Vagina (tissue), 2 donors: ENCODE measurements around the gene ZAR1L. TPM values are rescaled to one million over a fixed set of nuclear protein-coding genes. Genes with fewer than 3 reads are reported as not detected.
A peak's percentile ranks its signal among the peaks of the same experiment; 100 is the strongest.

Source experiments
- DNase-seq, 2 donors: peaks; one replicate each; pipeline ENCODE4 v3.0.0-alpha.2; 2017; ENCODE audit errors: extremely low spot score in 2 of 2
- H3K27ac ChIP-seq: fragments of 200-600 bp; sonication (generic); one replicate; pipeline ENCODE4 v1.5.1; 2019
- H3K27me3 ChIP-seq: fragments of 200-600 bp; sonication (generic); one replicate; pipeline ENCODE4 v1.5.1; 2019
- H3K36me3 ChIP-seq, 2 donors: fragments of 200-600 bp; sonication (generic); one replicate each; pipeline ENCODE4 v1.5.1; 2017 to 2019
- H3K4me1 ChIP-seq: fragments of 200-600 bp; sonication (generic); one replicate; pipeline ENCODE4 v1.5.1; 2019
- H3K4me3 ChIP-seq, 2 donors: fragments of 200-600 bp; sonication (generic); 1 replicate in 1 of 2; 2 replicates in 1 of 2; pipeline ENCODE4 v1.5.1; 2016 to 2019
- H3K9me3 ChIP-seq: fragments of 200-600 bp; sonication (generic); one replicate; pipeline ENCODE4 v1.5.1; 2019
- POLR2A ChIP-seq, 2 donors: fragments of 450-650 bp; IDR thresholded peaks; one replicate each; pipeline ENCODE4 v1.6.1; 2017; ENCODE audit warnings: antibody characterized with exemption in 2 of 2, mild to moderate bottlenecking in 2 of 2, moderate library complexity in 2 of 2
- POLR2AphosphoS5 ChIP-seq, 2 donors: sonication (generic); formaldehyde crosslinking; IDR thresholded peaks; one replicate each; pipeline ENCODE4 v1.9.0; 2017; ENCODE audit warnings: antibody characterized with exemption in 2 of 2, mild to moderate bottlenecking in 2 of 2, low read depth in 1 of 2; ENCODE audit not compliant: insufficient read depth in 1 of 2
- intact Hi-C: fragments of 100-400 bp; cut with DNase I; formaldehyde crosslinking; loops from one replicate; pipeline ENCODE4 v1.15.1; 2023
- total RNA-seq: library from RNA; depleted of rRNA; stranded (reverse); fragments of >200 nt; gene quantifications from one replicate; pipeline ENCODE4 v1.2.3, GENCODE V29; 2016
- TF ChIP-seq, protein P1 (sequence below), 3 experiments: fragments of 450-650 bp in 2 of 3; fragments of 200-600 bp in 1 of 3; sonication (generic) in 1 of 3; IDR thresholded peaks; one replicate each; pipeline ENCODE4 v1.5.1; 2017 to 2019; ENCODE audit warnings: antibody characterized with exemption in 3 of 3, mild to moderate bottlenecking in 2 of 3, moderate library complexity in 2 of 3

The ZAR1L gene
- total RNA-seq, 1 donor from 2014 or later, result not detected

DNA sequence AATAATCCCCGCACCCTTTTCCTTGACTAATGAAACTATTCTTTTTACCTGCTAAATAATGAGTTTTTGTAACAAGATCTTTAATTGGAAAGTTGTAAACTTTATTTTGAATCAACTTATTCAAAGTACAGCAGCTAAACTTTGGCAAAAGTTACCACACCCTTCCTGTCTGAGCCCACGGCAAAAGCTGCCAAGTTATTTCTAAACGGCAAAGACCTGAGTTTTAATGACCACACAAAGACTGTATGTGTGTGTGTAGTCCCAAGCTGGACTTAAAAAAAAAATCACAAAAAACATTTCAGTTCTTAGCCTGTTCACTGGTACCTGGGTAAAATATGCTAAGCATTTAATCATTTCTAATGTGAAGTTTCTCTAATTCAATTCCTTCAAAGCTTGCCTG is 60.7 kb downstream of the ZAR1L start:
- Histone ChIP-seq H3K9me3 (no peaks in the 10 kb centered on the region), H3K27ac (peak overlapping the region; percentile 30), H3K4me3 (peak overlapping the region; percentile 3 to 21), H3K27me3 (no peaks in the 10 kb centered on the region), H3K4me1 (no peaks in the 10 kb centered on the region), H3K36me3 (peaks cover 0 to 2% of the 10 kb centered on the region in 2 donors)
- intact Hi-C loops, result no loop called here
- TF ChIP-seq POLR2A (IDR thresholded peaks at IDR 0.05) (no peak), POLR2AphosphoS5 (IDR thresholded peaks at IDR 0.05; ENCODE audit: insufficient read depth in 1 of 2, low read depth in 1 of 2) (no peak)
- no peak for DNase-seq

DNA sequence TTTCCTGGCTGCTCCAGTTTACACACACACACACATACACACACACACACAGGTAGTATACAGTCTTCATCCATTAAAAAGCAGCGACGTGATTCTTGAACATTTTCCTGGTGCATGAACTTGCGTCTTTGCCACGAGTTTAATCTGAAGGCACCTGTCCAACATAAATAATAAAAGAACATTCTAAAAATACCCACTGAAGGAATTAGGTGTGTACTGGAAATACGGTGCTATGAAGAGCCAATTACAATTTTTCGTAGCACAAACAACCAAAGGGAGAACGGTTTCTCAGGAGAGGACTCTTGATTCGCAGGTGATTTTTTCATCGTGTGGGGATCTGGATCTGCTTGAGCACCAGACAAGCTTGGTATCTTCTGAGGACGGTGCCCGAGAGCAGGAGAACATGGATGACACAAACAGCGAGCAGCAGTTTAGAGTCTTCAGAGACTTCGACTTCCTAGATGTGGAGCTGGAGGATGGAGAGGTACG is 61.2 kb downstream of the ZAR1L start:
- intact Hi-C loops, result no loop called here
- H3K4me1 ChIP-seq, result no peaks in the 10 kb centered on the region
- DNase-seq, result no peak
- peak overlapping the region; percentile 3 to 21 for H3K4me3 ChIP-seq
- peaks cover 0 to 5% of the 10 kb centered on the region in 2 donors for H3K36me3 ChIP-seq
- H3K27ac ChIP-seq, result peak overlapping the region; percentile 30
- H3K27me3 ChIP-seq, result no peaks in the 10 kb centered on the region
- H3K9me3 ChIP-seq, result no peaks in the 10 kb centered on the region
- TF ChIP-seq, protein P1, sequence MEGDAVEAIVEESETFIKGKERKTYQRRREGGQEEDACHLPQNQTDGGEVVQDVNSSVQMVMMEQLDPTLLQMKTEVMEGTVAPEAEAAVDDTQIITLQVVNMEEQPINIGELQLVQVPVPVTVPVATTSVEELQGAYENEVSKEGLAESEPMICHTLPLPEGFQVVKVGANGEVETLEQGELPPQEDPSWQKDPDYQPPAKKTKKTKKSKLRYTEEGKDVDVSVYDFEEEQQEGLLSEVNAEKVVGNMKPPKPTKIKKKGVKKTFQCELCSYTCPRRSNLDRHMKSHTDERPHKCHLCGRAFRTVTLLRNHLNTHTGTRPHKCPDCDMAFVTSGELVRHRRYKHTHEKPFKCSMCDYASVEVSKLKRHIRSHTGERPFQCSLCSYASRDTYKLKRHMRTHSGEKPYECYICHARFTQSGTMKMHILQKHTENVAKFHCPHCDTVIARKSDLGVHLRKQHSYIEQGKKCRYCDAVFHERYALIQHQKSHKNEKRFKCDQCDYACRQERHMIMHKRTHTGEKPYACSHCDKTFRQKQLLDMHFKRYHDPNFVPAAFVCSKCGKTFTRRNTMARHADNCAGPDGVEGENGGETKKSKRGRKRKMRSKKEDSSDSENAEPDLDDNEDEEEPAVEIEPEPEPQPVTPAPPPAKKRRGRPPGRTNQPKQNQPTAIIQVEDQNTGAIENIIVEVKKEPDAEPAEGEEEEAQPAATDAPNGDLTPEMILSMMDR (IDR thresholded peaks at IDR 0.05), result no peak
- TF ChIP-seq POLR2AphosphoS5 (IDR thresholded peaks at IDR 0.05; ENCODE audit: insufficient read depth in 1 of 2, low read depth in 1 of 2), result peak in 1 of 2 donors; percentile 63

Other genes with a start within 250 kb of the ZAR1L start
- 3.9 TPM for gene BRCA2, start 145 bp upstream of the ZAR1L start, total RNA-seq
- gene N4BP2L1, start 112.8 kb upstream of the ZAR1L start, total RNA-seq, result 19.2 TPM
- 173 TPM for gene N4BP2L2, start 223.4 kb upstream of the ZAR1L start, total RNA-seq